ENCODE results near the gene MYO1E.
"Not testable (repeated sequence)": the region's sequence is repeated elsewhere in the genome, so short reads cannot be mapped to it uniquely, and the experiment has no call there.

Gene MYO1E

GRCh38 chr15:59131969-59132562 lies 240.6 kb downstream of the MYO1E start:
- Histone ChIP-seq H4K20me1 (ENCODE audit: control insufficient read depth, insufficient read depth, low read depth, low read length) (no peaks in the 10 kb centered on the region), H3K79me2 (ENCODE audit: control insufficient read depth, low read length) (peaks cover 38% of the 10 kb centered on the region), H3K9me3 (ENCODE audit: control insufficient read depth, insufficient read depth, low read length) (no peaks in the 10 kb centered on the region; the same call in 1 of the 2 replicates), H3K27ac (ENCODE audit: low read depth, low read length) (no peak overlapping the region), H3K4me1 (ENCODE audit: control insufficient read depth, low read length) (peaks cover 4% of the 10 kb centered on the region), H3K4me3 (ENCODE audit: low read length) (no peak overlapping the region), H3K4me2 (ENCODE audit: low read length) (no peak overlapping the region), H3K9me2 (replicated peaks; ENCODE audit: control insufficient read depth, low read length) (no peaks in the 10 kb centered on the region), H3F3A (ENCODE audit: control insufficient read depth, insufficient read depth) (no peaks in the 10 kb centered on the region; the same call in 1 of the 2 replicates), H3K36me3 (ENCODE audit: control insufficient read depth, low read length) (peaks cover 99% of the 10 kb centered on the region), H3K27me3 (ENCODE audit: control insufficient read depth, low read length) (no peaks in the 10 kb centered on the region)
- no peak for TF ChIP-seq CTCF (IDR thresholded peaks at IDR 0.05; ENCODE audit: low read depth, low read length, poor library complexity, severe bottlenecking)

GRCh38 chr15:59131456-59131855 lies 241.2 kb downstream of the MYO1E start:
- Histone ChIP-seq H3F3A (ENCODE audit: control insufficient read depth, insufficient read depth) (no peaks in the 10 kb centered on the region; the same call in 1 of the 2 replicates), H3K27me3 (ENCODE audit: control insufficient read depth, low read length) (no peaks in the 10 kb centered on the region), H3K79me2 (ENCODE audit: control insufficient read depth, low read length) (peaks cover 44% of the 10 kb centered on the region), H3K4me2 (ENCODE audit: low read length) (no peak overlapping the region), H3K4me3 (ENCODE audit: low read length) (no peak overlapping the region), H3K27ac (ENCODE audit: low read depth, low read length) (no peak overlapping the region), H4K20me1 (ENCODE audit: control insufficient read depth, insufficient read depth, low read depth, low read length) (no peaks in the 10 kb centered on the region), H3K9me3 (ENCODE audit: control insufficient read depth, insufficient read depth, low read length) (no peaks in the 10 kb centered on the region; the same call in 1 of the 2 replicates), H3K4me1 (ENCODE audit: control insufficient read depth, low read length) (peaks cover 9% of the 10 kb centered on the region), H3K9me2 (replicated peaks; ENCODE audit: control insufficient read depth, low read length) (no peaks in the 10 kb centered on the region), H3K36me3 (ENCODE audit: control insufficient read depth, low read length) (peaks cover 99% of the 10 kb centered on the region)
- TF ChIP-seq CTCF (IDR thresholded peaks at IDR 0.05; ENCODE audit: low read depth, low read length, poor library complexity, severe bottlenecking) (no peak), EZH2phosphoT487 (IDR thresholded peaks at IDR 0.05; ENCODE audit: borderline replicate concordance, low read length) (no peak)

- H3K9me2 ChIP-seq (replicated peaks; ENCODE audit: control insufficient read depth, low read length); H3K27me3 ChIP-seq (ENCODE audit: control insufficient read depth, low read length); H3K4me3 ChIP-seq (ENCODE audit: low read length); H3K9me3 ChIP-seq (ENCODE audit: control insufficient read depth, insufficient read depth, low read length); H3K4me1 ChIP-seq (ENCODE audit: control insufficient read depth, low read length); H4K20me1 ChIP-seq (ENCODE audit: control insufficient read depth, insufficient read depth, low read depth, low read length); H3F3A ChIP-seq (ENCODE audit: control insufficient read depth, insufficient read depth); H3K27ac ChIP-seq (ENCODE audit: low read depth, low read length); H3K4me2 ChIP-seq (ENCODE audit: low read length): not testable (repeated sequence)
- peaks cover 64% of the 10 kb centered on the region for H3K79me2 ChIP-seq (ENCODE audit: control insufficient read depth, low read length)
- H3K36me3 ChIP-seq (ENCODE audit: control insufficient read depth, low read length): peaks cover 99% of the 10 kb centered on the region
Measured at GRCh38 chr15:59127255-59127654, 245.4 kb downstream of the MYO1E start.

GRCh38 chr15:59125683-59126082 lies 247.0 kb downstream of the MYO1E start:
- not testable (repeated sequence) for H3K9me3 ChIP-seq (ENCODE audit: control insufficient read depth, insufficient read depth, low read length); H3K4me3 ChIP-seq (ENCODE audit: low read length); H4K20me1 ChIP-seq (ENCODE audit: control insufficient read depth, insufficient read depth, low read depth, low read length); H3K27me3 ChIP-seq (ENCODE audit: control insufficient read depth, low read length); H3K4me1 ChIP-seq (ENCODE audit: control insufficient read depth, low read length); H3K27ac ChIP-seq (ENCODE audit: low read depth, low read length); H3K9me2 ChIP-seq (replicated peaks; ENCODE audit: control insufficient read depth, low read length); H3F3A ChIP-seq (ENCODE audit: control insufficient read depth, insufficient read depth); H3K4me2 ChIP-seq (ENCODE audit: low read length)
- Histone ChIP-seq H3K36me3 (ENCODE audit: control insufficient read depth, low read length) (peaks cover 92% of the 10 kb centered on the region), H3K79me2 (ENCODE audit: control insufficient read depth, low read length) (peaks cover 62% of the 10 kb centered on the region)
